HepG2 (cell line): ENCODE data around the gene CDT1. TPM values are rescaled to one million over a fixed set of nuclear protein-coding genes. Genes with fewer than 3 reads are reported as not detected.

Source experiments
- MED13 ChIP-seq: sonication (generic); formaldehyde crosslinking; IDR thresholded peaks from 2 replicates; pipeline ENCODE4 v1.5.0; 2020; ENCODE audit warnings: missing genetic modification reagents
- ZBTB7A ChIP-seq: sonication (generic); formaldehyde crosslinking; IDR thresholded peaks from 2 replicates; pipeline ENCODE4 v1.8.0; 2022; ENCODE audit warnings: mild to moderate bottlenecking, missing genetic modification reagents
- polyA plus RNA-seq, 8 experiments: library from polyadenylated mRNA; depleted of rRNA in 3 of 8; stranded (reverse) in 7 of 8; unstranded in 1 of 8; fragments of >200 nt; fragmentation: Illumina TruSeq in 4 of 8; extraction: Trizol in 4 of 8; gene quantifications; 2 replicates each; pipeline versions ENCODE4 v1.2.1 to v1.2.3, GENCODE V29; 2011 to 2016; ENCODE audit warnings: low read depth in 4 of 8, missing spikeins in 1 of 8, mixed read lengths in 1 of 8; ENCODE audit not compliant: insufficient read depth in 1 of 8
- total RNA-seq, 5 experiments: library from RNA; depleted of rRNA; stranded (reverse); fragments of >200 nt; fragmentation: Illumina TruSeq; extraction: Trizol; gene quantifications; 2 replicates each; pipeline ENCODE4 v1.2.3, GENCODE V29; 2016; ENCODE audit warnings: low read depth in 1 of 5
- TF ChIP-seq, protein P1 (sequence below): sonication (generic); formaldehyde crosslinking; IDR thresholded peaks from one replicate; pipeline ENCODE4 v1.5.1; 2020; ENCODE audit warnings: mild to moderate bottlenecking, missing genetic modification reagents; ENCODE audit errors: not compliant biosample characterization
- TF ChIP-seq, protein P2 (sequence below): sonication (generic); formaldehyde crosslinking; IDR thresholded peaks from 2 replicates; pipeline ENCODE4 v1.5.1; 2020; ENCODE audit warnings: mild to moderate bottlenecking, missing genetic modification reagents, moderate library complexity
- TF ChIP-seq, protein P3 (sequence below): IDR thresholded peaks from 2 replicates; pipeline ENCODE4 v1.6.1; 2018; ENCODE audit warnings: missing genetic modification reagents, mild to moderate bottlenecking, missing compliant biosample characterization
- TF ChIP-seq, protein P4 (sequence below), 2 experiments: sonication (generic) in 1 of 2; formaldehyde crosslinking in 1 of 2; IDR thresholded peaks; 2 replicates each; pipeline versions ENCODE4 v1.5.1 to v1.6.1; 2011 to 2020; ENCODE audit warnings: borderline replicate concordance in 1 of 2, low read depth in 1 of 2, low read length in 1 of 2, mild to moderate bottlenecking in 1 of 2, missing genetic modification reagents in 1 of 2, moderate library complexity in 1 of 2
- TF ChIP-seq, protein P5 (sequence below): sonication (generic); formaldehyde crosslinking; IDR thresholded peaks from 2 replicates; pipeline ENCODE4 v1.5.0; 2020; ENCODE audit warnings: mild to moderate bottlenecking, missing genetic modification reagents

The CDT1 gene
- total and polyA plus RNA-seq, 2 of the 13 experiments (the other 11 are each of a cell fraction or from before 2014, with no cell fraction given): 23.1 to 23.8 TPM

DNA sequence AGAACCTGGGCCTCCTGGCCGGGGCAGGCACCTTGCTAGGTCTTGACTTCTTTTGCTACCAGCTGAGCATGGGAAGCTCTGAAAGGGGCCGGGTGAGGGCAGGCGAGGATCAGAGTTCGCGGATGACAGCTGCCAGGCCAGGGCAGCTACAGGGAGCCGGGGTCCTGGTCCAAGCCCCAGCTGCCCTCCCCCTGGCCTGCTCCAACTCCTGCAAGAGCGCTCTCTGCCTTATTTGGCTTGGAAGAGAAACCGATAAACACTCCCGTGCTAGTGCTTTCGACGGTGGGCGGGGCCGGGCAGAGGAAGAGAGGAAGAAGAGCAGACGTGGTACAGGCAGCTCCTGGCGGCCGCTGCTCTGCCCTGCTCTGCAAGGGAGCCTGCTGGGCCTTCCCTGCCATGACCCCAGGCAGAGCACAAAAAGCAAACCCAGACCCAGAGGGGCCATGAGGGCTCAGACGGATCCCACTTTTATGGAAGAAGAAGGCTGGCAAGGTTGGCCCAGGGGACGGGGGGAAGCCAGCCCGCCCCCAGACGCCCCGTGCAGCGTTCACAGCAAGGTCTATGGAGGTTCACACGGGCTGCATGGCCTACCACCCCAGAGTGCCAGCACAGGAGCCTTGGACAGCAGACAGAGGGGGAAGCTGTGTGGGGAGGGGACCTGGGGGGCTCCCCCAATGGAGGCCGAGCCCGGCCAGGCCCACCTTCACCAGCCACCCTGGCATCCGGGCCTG lies 44.2 kb upstream of the CDT1 start (continued):
- TF ChIP-seq, protein P1, sequence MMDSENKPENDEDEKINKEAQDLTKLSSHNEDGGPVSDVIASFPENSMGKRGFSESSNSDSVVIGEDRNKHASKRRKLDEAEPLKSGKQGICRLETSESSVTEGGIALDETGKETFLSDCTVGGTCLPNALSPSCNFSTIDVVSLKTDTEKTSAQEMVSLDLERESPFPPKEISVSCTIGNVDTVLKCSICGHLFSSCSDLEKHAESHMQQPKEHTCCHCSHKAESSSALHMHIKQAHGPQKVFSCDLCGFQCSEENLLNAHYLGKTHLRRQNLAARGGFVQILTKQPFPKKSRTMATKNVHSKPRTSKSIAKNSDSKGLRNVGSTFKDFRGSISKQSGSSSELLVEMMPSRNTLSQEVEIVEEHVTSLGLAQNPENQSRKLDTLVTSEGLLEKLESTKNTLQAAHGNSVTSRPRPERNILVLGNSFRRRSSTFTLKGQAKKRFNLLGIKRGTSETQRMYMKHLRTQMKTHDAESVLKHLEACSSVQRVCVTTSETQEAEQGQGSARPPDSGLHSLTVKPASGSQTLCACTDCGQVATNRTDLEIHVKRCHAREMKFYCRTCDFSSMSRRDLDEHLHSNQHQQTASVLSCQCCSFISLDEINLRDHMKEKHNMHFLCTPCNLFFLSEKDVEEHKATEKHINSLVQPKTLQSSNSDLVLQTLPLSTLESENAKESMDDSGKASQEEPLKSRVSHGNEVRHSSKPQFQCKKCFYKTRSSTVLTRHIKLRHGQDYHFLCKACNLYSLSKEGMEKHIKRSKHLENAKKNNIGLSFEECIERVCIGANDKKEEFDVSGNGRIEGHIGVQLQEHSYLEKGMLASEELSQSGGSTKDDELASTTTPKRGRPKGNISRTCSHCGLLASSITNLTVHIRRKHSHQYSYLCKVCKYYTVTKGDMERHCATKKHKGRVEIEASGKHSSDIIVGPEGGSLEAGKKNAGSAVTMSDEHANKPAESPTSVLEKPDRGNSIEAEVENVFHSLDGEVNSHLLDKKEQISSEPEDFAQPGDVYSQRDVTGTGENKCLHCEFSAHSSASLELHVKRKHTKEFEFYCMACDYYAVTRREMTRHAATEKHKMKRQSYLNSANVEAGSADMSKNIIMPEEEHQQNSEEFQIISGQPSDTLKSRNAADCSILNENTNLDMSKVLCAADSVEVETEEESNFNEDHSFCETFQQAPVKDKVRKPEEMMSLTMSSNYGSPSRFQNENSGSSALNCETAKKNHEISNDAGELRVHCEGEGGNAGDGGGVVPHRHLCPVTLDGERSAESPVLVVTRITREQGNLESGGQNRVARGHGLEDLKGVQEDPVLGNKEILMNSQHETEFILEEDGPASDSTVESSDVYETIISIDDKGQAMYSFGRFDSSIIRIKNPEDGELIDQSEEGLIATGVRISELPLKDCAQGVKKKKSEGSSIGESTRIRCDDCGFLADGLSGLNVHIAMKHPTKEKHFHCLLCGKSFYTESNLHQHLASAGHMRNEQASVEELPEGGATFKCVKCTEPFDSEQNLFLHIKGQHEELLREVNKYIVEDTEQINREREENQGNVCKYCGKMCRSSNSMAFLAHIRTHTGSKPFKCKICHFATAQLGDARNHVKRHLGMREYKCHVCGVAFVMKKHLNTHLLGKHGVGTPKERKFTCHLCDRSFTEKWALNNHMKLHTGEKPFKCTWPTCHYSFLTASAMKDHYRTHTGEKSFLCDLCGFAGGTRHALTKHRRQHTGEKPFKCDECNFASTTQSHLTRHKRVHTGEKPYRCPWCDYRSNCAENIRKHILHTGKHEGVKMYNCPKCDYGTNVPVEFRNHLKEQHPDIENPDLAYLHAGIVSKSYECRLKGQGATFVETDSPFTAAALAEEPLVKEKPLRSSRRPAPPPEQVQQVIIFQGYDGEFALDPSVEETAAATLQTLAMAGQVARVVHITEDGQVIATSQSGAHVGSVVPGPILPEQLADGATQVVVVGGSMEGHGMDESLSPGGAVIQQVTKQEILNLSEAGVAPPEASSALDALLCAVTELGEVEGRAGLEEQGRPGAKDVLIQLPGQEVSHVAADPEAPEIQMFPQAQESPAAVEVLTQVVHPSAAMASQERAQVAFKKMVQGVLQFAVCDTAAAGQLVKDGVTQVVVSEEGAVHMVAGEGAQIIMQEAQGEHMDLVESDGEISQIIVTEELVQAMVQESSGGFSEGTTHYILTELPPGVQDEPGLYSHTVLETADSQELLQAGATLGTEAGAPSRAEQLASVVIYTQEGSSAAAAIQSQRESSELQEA (CRISPR knock-in tag): peak; percentile 57
- TF ChIP-seq, protein P2, sequence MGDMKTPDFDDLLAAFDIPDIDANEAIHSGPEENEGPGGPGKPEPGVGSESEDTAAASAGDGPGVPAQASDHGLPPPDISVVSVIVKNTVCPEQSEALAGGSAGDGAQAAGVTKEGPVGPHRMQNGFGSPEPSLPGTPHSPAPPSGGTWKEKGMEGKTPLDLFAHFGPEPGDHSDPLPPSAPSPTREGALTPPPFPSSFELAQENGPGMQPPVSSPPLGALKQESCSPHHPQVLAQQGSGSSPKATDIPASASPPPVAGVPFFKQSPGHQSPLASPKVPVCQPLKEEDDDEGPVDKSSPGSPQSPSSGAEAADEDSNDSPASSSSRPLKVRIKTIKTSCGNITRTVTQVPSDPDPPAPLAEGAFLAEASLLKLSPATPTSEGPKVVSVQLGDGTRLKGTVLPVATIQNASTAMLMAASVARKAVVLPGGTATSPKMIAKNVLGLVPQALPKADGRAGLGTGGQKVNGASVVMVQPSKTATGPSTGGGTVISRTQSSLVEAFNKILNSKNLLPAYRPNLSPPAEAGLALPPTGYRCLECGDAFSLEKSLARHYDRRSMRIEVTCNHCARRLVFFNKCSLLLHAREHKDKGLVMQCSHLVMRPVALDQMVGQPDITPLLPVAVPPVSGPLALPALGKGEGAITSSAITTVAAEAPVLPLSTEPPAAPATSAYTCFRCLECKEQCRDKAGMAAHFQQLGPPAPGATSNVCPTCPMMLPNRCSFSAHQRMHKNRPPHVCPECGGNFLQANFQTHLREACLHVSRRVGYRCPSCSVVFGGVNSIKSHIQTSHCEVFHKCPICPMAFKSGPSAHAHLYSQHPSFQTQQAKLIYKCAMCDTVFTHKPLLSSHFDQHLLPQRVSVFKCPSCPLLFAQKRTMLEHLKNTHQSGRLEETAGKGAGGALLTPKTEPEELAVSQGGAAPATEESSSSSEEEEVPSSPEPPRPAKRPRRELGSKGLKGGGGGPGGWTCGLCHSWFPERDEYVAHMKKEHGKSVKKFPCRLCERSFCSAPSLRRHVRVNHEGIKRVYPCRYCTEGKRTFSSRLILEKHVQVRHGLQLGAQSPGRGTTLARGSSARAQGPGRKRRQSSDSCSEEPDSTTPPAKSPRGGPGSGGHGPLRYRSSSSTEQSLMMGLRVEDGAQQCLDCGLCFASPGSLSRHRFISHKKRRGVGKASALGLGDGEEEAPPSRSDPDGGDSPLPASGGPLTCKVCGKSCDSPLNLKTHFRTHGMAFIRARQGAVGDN: peak; percentile 94
- TF ChIP-seq, protein P3, sequence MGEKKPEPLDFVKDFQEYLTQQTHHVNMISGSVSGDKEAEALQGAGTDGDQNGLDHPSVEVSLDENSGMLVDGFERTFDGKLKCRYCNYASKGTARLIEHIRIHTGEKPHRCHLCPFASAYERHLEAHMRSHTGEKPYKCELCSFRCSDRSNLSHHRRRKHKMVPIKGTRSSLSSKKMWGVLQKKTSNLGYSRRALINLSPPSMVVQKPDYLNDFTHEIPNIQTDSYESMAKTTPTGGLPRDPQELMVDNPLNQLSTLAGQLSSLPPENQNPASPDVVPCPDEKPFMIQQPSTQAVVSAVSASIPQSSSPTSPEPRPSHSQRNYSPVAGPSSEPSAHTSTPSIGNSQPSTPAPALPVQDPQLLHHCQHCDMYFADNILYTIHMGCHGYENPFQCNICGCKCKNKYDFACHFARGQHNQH: peak; percentile 84
- TF ChIP-seq, protein P4, sequence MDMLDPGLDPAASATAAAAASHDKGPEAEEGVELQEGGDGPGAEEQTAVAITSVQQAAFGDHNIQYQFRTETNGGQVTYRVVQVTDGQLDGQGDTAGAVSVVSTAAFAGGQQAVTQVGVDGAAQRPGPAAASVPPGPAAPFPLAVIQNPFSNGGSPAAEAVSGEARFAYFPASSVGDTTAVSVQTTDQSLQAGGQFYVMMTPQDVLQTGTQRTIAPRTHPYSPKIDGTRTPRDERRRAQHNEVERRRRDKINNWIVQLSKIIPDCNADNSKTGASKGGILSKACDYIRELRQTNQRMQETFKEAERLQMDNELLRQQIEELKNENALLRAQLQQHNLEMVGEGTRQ (IDR thresholded peaks at IDR 0.05; ENCODE audit: low read depth, low read length): no peak
- TF ChIP-seq, protein P4 (CRISPR knock-in tag; IDR thresholded peaks at IDR 0.05; ENCODE audit: borderline replicate concordance): peak; percentile 93; the same call in 1 of the 2 replicates
- TF ChIP-seq ZBTB7A (CRISPR knock-in tag) (peak; percentile 58; the same call in 1 of the 2 replicates), MED13 (CRISPR knock-in tag) (no peak)
- TF ChIP-seq, protein P5, sequence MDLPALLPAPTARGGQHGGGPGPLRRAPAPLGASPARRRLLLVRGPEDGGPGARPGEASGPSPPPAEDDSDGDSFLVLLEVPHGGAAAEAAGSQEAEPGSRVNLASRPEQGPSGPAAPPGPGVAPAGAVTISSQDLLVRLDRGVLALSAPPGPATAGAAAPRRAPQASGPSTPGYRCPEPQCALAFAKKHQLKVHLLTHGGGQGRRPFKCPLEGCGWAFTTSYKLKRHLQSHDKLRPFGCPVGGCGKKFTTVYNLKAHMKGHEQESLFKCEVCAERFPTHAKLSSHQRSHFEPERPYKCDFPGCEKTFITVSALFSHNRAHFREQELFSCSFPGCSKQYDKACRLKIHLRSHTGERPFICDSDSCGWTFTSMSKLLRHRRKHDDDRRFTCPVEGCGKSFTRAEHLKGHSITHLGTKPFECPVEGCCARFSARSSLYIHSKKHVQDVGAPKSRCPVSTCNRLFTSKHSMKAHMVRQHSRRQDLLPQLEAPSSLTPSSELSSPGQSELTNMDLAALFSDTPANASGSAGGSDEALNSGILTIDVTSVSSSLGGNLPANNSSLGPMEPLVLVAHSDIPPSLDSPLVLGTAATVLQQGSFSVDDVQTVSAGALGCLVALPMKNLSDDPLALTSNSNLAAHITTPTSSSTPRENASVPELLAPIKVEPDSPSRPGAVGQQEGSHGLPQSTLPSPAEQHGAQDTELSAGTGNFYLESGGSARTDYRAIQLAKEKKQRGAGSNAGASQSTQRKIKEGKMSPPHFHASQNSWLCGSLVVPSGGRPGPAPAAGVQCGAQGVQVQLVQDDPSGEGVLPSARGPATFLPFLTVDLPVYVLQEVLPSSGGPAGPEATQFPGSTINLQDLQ: no peak
